LNCaP clone FGC (cell line): ENCODE results near the gene COL4A6.

ENCODE experiments used
- DNase-seq: peaks from one replicate; pipeline ENCODE4 v3.0.0-alpha.2; 2011; ENCODE audit warnings: low read depth
- H3K4me3 ChIP-seq: 2 replicates; pipeline ENCODE4 v1.5.1; 2011; ENCODE audit warnings: mild to moderate bottlenecking, low read depth, low read length, control low read depth
- TF ChIP-seq, protein P1 (sequence below): IDR thresholded peaks from 2 replicates; pipeline ENCODE4 v1.5.1; 2012; ENCODE audit warnings: mild to moderate bottlenecking; ENCODE audit not compliant: control insufficient read depth, insufficient read depth; ENCODE audit errors: extremely low read depth

The COL4A6 gene

GRCh38 chrX:108209006-108209554 is 229.1 kb downstream of the COL4A6 start:
- no peak for DNase-seq
- TF ChIP-seq, protein P1, sequence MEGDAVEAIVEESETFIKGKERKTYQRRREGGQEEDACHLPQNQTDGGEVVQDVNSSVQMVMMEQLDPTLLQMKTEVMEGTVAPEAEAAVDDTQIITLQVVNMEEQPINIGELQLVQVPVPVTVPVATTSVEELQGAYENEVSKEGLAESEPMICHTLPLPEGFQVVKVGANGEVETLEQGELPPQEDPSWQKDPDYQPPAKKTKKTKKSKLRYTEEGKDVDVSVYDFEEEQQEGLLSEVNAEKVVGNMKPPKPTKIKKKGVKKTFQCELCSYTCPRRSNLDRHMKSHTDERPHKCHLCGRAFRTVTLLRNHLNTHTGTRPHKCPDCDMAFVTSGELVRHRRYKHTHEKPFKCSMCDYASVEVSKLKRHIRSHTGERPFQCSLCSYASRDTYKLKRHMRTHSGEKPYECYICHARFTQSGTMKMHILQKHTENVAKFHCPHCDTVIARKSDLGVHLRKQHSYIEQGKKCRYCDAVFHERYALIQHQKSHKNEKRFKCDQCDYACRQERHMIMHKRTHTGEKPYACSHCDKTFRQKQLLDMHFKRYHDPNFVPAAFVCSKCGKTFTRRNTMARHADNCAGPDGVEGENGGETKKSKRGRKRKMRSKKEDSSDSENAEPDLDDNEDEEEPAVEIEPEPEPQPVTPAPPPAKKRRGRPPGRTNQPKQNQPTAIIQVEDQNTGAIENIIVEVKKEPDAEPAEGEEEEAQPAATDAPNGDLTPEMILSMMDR, result no peak
- H3K4me3 ChIP-seq, result no peak overlapping the region

DNA sequence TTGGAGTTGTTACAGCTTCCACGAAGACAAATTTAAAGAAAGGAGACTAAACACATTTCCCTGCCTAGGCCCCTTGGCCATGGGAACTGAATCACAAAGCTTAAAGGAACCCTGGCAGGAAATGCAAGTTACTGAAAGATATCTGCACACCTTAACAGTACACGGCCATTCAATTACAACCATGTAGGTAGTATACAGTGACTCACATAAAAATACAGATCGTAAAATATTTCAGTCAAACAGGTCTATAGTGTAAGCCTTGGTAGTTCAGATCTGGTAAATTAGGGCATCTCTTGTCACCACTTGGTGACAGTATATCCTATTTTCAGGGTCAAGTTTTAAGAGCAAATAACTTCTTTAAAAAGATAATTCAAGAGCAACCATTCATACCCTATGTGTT is 234.7 kb downstream of the COL4A6 start:
- peak; percentile 0 for DNase-seq
- TF ChIP-seq, protein P1, result no peak

GRCh38 chrX:108199691-108200090 is 238.5 kb downstream of the COL4A6 start:
- DNase-seq, result peak; percentile 23
- TF ChIP-seq, protein P1, result peak; percentile 55

More for the DNA sequence above, 234.7 kb downstream of the COL4A6 start:
- no peak overlapping the region for H3K4me3 ChIP-seq

DNA sequence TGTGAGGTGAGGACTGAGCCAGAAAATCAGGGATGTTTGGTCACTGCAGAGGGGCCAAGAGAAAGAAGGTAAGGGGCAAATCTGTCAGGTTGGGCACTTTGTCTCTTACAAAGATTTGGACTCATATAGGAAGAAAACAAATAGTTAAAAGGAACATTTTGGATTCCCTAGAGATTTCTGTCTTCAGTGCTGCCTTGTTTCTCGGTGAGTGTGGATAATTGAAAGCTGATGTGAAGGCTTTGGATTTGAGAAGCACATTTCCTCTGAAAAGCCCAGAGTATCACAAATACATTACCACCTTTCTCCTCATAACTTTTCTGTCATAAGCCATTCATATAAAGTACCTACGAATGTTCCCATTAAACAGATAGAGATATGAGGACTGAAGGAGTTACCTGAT is 239.2 kb downstream of the COL4A6 start:
- no peak overlapping the region for H3K4me3 ChIP-seq
- DNase-seq, result no peak
- TF ChIP-seq, protein P1, result no peak

More at GRCh38 chrX:108199691-108200090, 238.5 kb downstream of the COL4A6 start:
- H3K4me3 ChIP-seq, result no peak overlapping the region

DNA sequence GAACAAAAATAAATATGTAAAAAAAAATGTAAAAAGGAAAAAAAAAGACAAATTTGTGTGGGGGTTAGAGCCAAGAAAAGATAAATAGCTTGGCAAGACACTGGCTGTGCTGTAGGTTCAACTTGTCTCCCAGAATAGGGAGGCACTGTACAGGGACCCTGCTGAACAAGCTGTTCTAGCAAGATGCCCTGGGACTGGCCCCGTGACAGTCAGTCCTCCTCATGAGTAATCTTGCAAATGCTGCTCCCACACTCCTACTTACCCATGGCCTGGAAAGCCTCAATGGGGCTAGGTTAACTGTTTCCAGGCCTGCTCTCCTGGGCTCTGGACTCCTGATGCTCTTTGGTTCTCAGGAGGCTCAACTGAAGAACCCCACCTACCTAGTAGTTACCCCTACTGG is 239.8 kb downstream of the COL4A6 start:
- no peak for DNase-seq
- H3K4me3 ChIP-seq, result no peak overlapping the region
- TF ChIP-seq, protein P1, result no peak

DNA sequence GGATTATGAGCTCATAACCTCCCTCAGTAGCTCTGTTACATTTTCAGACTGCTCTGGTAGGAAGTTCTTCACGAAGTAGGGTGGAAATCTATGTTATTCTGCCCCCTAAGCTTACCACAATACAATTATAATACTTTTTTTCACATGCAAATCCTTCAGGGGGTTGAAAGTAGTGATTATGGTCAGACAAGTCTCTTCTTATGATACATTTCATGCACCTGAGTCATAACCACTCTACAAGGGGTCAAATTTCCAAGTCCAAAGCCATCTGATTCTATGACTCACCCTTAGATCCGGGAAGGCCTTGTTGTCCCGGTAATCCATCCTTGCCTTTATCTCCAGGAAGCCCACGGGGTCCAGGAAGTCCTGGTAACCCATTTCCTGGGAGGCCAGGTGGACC is 251.4 kb downstream of the COL4A6 start:
- no peak for DNase-seq
- H3K4me3 ChIP-seq, result no peak overlapping the region
- TF ChIP-seq, protein P1, result no peak

DNA sequence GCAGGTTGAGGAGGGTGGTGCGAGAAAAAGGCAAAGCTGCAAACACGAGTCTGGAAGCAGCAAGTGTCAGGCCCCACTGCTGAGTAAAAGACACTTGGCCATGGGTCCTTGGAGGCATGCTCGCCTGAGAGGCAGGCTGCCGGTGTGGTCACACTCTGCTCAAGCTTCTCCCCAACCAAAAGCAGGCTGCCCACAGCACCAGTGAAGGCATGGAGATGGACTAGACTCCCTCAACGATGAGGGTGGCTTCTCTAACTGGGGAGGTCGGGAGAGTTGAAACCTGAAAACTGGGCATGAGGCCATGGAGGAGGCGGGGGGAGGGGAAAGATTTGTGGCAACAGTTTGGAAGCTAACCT is 260.1 kb downstream of the COL4A6 start:
- no peak overlapping the region for H3K4me3 ChIP-seq
- no peak for DNase-seq
- TF ChIP-seq, protein P1, result no peak
